Glutamatergic neuron (in vitro differentiated cells): ENCODE results near the gene ARHGEF11. TPM values are rescaled to one million over a fixed set of nuclear protein-coding genes. Genes with fewer than 3 reads are reported as not detected.
"Not testable (repeated sequence)": the region's sequence is repeated elsewhere in the genome, so short reads cannot be mapped to it uniquely, and the experiment has no call there.

Experiments used
- DNase-seq: peaks from one replicate; pipeline ENCODE4 v3.0.0; 2022
- H3K27ac Mint-ChIP-seq: one replicate; pipeline ENCODE4 v1.8.0; 2020; ENCODE audit warnings: mild to moderate bottlenecking, mixed read lengths, inconsistent platforms; ENCODE audit not compliant: unreplicated experiment
- H3K27me3 Mint-ChIP-seq: one replicate; pipeline ENCODE4 v1.8.0; 2020; ENCODE audit warnings: mild to moderate bottlenecking, moderate library complexity, mixed read lengths, inconsistent platforms; ENCODE audit not compliant: unreplicated experiment
- H3K36me3 Mint-ChIP-seq: one replicate; pipeline ENCODE4 v1.8.0; 2020; ENCODE audit warnings: mild to moderate bottlenecking, mixed read lengths, inconsistent platforms; ENCODE audit not compliant: unreplicated experiment
- H3K4me1 Mint-ChIP-seq: one replicate; pipeline ENCODE4 v1.8.0; 2020; ENCODE audit warnings: mild to moderate bottlenecking, low read depth, mixed read lengths, inconsistent platforms; ENCODE audit not compliant: unreplicated experiment
- H3K4me3 Mint-ChIP-seq: one replicate; pipeline ENCODE4 v1.8.0; 2020; ENCODE audit warnings: mild to moderate bottlenecking, mixed read lengths, inconsistent platforms; ENCODE audit not compliant: unreplicated experiment
- H3K9me3 Mint-ChIP-seq: one replicate; pipeline ENCODE4 v1.8.0; 2020; ENCODE audit warnings: mild to moderate bottlenecking, moderate library complexity, mixed read lengths, inconsistent platforms; ENCODE audit not compliant: unreplicated experiment
- CTCF ChIP-seq: fragments of 200-600 bp; sonication (generic); IDR thresholded peaks from one replicate; pipeline ENCODE4 v1.5.0; 2021; ENCODE audit not compliant: partially characterized antibody, unreplicated experiment
- total RNA-seq: library from RNA; stranded (reverse); fragmentation: NEBNext Ultra II Directional; extraction: Animal tissue kit (Norgen Biotek cat#: 25700); gene quantifications from one replicate; pipeline ENCODE4 v1.2.1, GENCODE V29; 2021; ENCODE audit not compliant: unreplicated experiment

Gene ARHGEF11
- total RNA-seq, 1 donor from 2014 or later: 40.5 TPM

GRCh38 chr1:156927215-156928042 lies 118.1 kb downstream of the ARHGEF11 start:
- peaks cover 10% of the 10 kb centered on the region for H3K36me3 Mint-ChIP-seq

GRCh38 chr1:156926695-156927094 lies 118.8 kb downstream of the ARHGEF11 start:
- not testable (repeated sequence) for H3K27ac Mint-ChIP-seq, H3K36me3 Mint-ChIP-seq, DNase-seq, H3K4me3 Mint-ChIP-seq
- Mint-ChIP-seq H3K27me3 (peaks cover 50% of the 10 kb centered on the region), H3K9me3 (peaks cover 15% of the 10 kb centered on the region), H3K4me1 (peaks cover 18% of the 10 kb centered on the region)

More at GRCh38 chr1:156927215-156928042, 118.1 kb downstream of the ARHGEF11 start:
- TF ChIP-seq CTCF: peak; percentile 52
- Mint-ChIP-seq H3K9me3 (peaks cover 11% of the 10 kb centered on the region), H3K4me3 (peak overlapping the region; percentile 50), H3K4me1 (peaks cover 25% of the 10 kb centered on the region), H3K27ac (no peak overlapping the region), H3K27me3 (peaks cover 43% of the 10 kb centered on the region)
- peak; percentile 88 for DNase-seq

- no peak for DNase-seq
- Mint-ChIP-seq H3K27ac (no peak overlapping the region), H3K36me3 (peaks cover 10% of the 10 kb centered on the region), H3K4me1 (peaks cover 13% of the 10 kb centered on the region), H3K4me3 (no peak overlapping the region), H3K9me3 (peaks cover 13% of the 10 kb centered on the region), H3K27me3 (peaks cover 49% of the 10 kb centered on the region)
- no peak for TF ChIP-seq CTCF
Observed at GRCh38 chr1:156926175-156926574, 119.4 kb downstream of the ARHGEF11 start.

- DNase-seq: no peak
- Mint-ChIP-seq H3K27me3 (peaks cover 48% of the 10 kb centered on the region), H3K4me3 (peak overlapping the region; percentile 43), H3K4me1 (peaks cover 9% of the 10 kb centered on the region), H3K36me3 (peaks cover 10% of the 10 kb centered on the region), H3K9me3 (peaks cover 14% of the 10 kb centered on the region), H3K27ac (peak overlapping the region; percentile 25)
- TF ChIP-seq CTCF: no peak
Observed at GRCh38 chr1:156925154-156926010, 120.2 kb downstream of the ARHGEF11 start.

GRCh38 chr1:156924478-156925153 lies 120.9 kb downstream of the ARHGEF11 start:
- Mint-ChIP-seq H3K27ac (no peak overlapping the region), H3K36me3 (peaks cover 10% of the 10 kb centered on the region), H3K9me3 (peaks cover 12% of the 10 kb centered on the region), H3K4me3 (no peak overlapping the region), H3K27me3 (peaks cover 50% of the 10 kb centered on the region), H3K4me1 (peaks cover 9% of the 10 kb centered on the region)
- no peak for TF ChIP-seq CTCF
- no peak for DNase-seq
